ENCODE measurements around the gene PCBD2.

DNA sequence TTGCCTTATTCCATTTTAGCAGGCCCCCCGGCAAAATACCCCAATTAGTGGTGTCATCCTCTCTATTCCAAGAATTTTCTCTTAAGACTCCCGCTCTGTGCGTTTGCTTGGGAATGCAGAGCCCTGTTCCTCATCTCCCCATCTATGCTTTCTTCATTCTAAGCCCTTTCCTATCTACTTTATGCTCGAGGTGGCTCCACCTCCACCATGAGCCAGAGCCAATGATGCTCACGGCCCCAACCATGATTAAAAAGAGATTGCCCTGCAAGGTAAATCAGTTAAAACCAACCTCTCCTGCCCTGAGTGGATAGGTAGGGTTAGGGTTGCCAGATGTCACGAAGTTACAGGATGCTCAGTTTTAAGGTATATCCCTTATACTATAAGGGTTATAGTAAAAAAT, 31.4 kb upstream of the PCBD2 start:
- TF ChIP-seq L3MBTL2 (conservative IDR thresholded peaks at IDR 0.05) (no peak), SUZ12 (IDR thresholded peaks at IDR 0.05) (no peak), CTBP1 (IDR thresholded peaks at IDR 0.05; ENCODE audit: borderline replicate concordance) (no peak), FOXA1 (IDR thresholded peaks at IDR 0.05) (no peak), SP1 (IDR thresholded peaks at IDR 0.05) (no peak), FOXM1 (IDR thresholded peaks at IDR 0.05; ENCODE audit: borderline replicate concordance) (no peak), ZNF384 (IDR thresholded peaks at IDR 0.05) (no peak), ELF4 (IDR thresholded peaks at IDR 0.05) (no peak), TARDBP (IDR thresholded peaks at IDR 0.05) (no peak)
